GM20000 (cell line): Measurements from ENCODE around the gene SLX4IP.
A peak's percentile ranks its signal among the peaks of the same experiment; 100 is the strongest.
"Not testable (repeated sequence)": the region's sequence is repeated elsewhere in the genome, so short reads cannot be mapped to it uniquely, and the experiment has no call there.

Experiments used
- DNase-seq: peaks from one replicate; pipeline ENCODE4 v3.0.0; 2012; ENCODE audit warnings: low spot score
- TF ChIP-seq, protein P1 (sequence below): IDR thresholded peaks from 2 replicates; pipeline ENCODE4 v1.5.1; 2012; ENCODE audit warnings: mild to moderate bottlenecking, control low read depth; ENCODE audit errors: extremely low read depth, missing control alignments

Gene SLX4IP

GRCh38 chr20:10603971-10604864 is 169.1 kb downstream of the SLX4IP start:
- no peak for DNase-seq
- TF ChIP-seq, protein P1, sequence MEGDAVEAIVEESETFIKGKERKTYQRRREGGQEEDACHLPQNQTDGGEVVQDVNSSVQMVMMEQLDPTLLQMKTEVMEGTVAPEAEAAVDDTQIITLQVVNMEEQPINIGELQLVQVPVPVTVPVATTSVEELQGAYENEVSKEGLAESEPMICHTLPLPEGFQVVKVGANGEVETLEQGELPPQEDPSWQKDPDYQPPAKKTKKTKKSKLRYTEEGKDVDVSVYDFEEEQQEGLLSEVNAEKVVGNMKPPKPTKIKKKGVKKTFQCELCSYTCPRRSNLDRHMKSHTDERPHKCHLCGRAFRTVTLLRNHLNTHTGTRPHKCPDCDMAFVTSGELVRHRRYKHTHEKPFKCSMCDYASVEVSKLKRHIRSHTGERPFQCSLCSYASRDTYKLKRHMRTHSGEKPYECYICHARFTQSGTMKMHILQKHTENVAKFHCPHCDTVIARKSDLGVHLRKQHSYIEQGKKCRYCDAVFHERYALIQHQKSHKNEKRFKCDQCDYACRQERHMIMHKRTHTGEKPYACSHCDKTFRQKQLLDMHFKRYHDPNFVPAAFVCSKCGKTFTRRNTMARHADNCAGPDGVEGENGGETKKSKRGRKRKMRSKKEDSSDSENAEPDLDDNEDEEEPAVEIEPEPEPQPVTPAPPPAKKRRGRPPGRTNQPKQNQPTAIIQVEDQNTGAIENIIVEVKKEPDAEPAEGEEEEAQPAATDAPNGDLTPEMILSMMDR: no peak

DNA sequence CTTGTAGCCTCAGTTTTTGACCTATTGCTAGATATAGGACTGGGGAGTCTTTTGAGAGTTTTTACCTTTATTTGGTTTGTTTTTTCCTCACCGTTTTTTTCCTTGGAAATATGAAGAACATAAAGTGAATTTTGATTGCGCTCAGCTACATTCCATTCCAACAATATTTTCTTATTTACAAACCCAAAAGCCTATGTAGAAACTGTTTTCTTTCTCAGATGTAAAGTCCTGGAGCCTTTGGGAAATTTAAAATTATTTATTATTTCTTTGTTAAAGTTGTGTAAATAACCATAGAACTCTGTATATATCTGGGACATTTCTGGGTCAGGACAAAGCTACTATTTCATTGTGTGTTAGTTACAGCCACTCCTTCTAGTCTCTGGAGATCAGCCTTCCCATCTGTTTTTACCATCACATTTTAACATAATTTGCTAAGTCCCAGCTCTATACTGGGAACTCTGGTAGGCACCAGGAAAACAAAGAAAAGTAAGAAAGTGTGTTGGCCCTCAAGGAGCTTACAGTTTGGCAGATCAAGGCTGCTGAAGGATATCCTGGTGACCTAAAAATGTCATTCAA is 169.8 kb downstream of the SLX4IP start:
- TF ChIP-seq, protein P1: no peak
- DNase-seq: no peak

DNA sequence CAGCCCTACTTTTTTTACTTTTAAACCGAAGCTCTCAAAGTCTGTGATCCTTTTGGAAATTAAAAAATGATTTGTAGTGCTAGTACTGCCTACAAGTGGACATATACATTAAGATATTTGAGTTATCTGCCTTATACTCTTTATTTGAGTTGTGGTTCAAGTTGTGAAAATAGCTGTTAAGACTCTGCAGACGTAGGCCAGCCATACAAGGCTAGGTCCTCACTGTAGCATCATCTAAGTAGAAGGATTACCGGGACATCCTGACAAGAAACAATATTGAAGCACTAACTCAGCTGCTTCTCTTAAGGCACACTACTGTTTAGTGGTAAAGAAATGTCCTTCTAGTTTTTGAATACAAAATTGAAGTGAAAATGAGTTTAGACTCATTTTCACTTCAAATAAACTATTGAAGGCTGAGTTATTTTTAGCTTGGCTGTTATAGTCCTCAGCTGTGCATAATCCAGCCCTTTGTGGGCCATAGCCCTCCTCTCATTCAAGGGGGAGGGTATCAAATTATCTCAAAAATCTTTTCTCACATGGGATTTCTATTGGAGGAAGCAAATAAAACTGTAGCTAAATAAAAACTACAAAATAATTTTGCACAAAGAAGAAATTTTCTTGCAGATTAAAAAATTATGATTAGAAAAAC is 170.6 kb downstream of the SLX4IP start:
- DNase-seq: no peak
- TF ChIP-seq, protein P1: no peak

- TF ChIP-seq, protein P1: no peak
- DNase-seq: no peak
These were observed 174.2 kb downstream of the SLX4IP start for GRCh38 chr20:10609276-10609675.

DNA sequence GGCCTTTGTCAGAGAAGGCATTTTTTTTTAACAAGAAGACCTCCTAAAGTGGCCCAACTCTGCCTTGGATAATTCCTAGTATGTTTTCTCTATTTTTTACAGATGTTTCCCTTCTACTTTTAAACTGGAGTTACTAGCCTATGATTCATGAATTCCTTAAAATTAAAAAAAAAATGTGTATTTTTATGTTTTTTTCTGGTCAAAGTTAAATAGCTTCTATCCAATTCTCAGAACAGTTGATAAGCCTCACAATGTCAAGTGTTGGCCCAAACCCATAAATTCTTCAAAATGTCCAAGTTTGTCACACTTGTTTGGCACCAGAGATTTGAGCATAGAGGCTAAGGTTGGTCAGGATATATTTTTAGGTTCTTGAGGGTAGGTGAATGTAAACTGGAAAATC is 174.7 kb downstream of the SLX4IP start:
- DNase-seq: no peak

DNA sequence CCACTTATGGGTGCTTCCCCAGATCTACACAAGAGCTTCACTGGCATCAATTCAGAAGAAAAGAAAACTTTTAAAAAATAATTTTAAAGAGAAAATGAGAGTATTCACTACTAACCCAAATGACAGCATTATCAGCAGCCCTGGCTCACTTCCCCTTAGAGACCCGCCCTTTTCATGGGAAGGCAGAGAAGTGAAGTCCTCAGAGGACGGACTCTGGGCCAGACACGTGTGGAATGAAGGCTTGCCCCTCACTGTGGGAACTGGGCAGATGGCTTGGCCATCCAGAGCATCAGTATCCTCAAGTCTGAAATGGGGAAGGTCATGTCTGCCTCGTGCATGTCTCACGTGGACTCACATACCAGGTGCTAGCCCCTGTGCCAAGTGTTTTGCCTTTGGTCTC is 175.1 kb downstream of the SLX4IP start:
- TF ChIP-seq, protein P1: no peak
- DNase-seq: no peak

More for the DNA sequence above, 174.7 kb downstream of the SLX4IP start:
- TF ChIP-seq, protein P1: no peak

- peak; percentile 36 for DNase-seq
- TF ChIP-seq, protein P1: no peak
These were observed 176.3 kb downstream of the SLX4IP start for GRCh38 chr20:10611357-10611756.

DNA sequence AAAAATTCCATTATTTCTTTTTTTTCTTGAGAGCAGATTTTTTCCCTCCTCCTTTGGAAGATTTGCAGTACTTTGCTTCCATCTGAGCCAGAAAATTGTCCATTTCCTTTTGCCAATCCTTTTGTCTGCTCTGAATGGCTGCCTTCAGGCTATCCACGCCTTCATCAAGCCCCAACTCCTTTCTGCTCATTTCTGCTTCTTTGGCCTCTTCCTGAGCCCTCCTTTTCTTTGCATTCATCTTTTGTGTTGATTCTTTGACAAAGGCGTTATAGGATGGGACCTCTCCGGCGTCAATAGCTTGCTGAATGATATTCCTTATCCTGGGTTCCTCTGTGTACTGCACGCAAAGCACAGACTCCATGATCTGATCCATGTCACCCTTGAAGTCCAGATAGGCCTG is 178.3 kb downstream of the SLX4IP start:
- not testable (repeated sequence) for DNase-seq
